ENCODE measurements around the gene FADS3.
A peak's percentile ranks its signal among the peaks of the same experiment; 100 is the strongest.

The FADS3 gene

DNA sequence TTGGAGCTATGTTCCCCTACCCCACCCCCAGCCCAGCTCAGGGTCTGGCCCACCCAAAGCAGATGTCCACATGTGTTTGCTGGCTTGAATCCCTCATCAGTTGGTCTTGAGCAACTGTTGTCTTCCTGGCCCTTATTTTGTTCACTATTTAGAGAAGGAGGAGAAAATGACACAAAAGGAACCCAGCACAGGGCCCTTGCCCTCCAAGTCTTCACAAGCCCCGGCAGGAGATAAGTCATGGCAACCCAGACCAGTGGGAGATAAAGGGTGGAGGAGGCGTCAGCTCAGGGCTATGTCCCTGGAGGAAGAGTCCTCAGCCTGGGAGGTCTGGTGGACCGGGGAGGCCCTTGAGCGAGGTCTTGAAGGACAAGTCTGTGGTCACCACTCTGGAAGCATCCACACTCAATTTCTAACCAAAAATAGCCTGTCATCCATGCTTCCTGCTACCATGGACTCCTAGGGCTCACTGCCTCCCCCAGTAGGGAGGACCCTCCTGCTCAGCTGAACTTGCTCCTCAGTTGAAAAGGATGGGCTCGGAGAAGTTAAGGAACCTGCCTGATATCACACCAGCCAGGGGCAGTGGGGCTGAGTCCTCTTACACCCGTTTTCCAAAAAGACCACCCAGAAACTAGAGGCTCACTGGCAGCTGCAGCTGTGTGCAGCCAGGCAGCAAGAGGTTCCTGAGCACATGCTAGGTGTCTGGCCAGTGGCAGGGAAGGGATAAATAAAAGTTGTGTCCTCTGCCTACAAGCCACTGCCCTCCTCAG lies 27.8 kb upstream of the FADS3 start:
- H3K27ac Mint-ChIP-seq = no peak overlapping the region
- peaks cover 0 to 6% of the 10 kb centered on the region in 2 donors for H3K36me3 Mint-ChIP-seq
- no peak for DNase-seq
- H3K27me3 Mint-ChIP-seq = peaks cover 61 to 73% of the 10 kb centered on the region in 2 donors
- no peak overlapping the region for H3K4me3 Mint-ChIP-seq
- peaks cover 6 to 14% of the 10 kb centered on the region in 2 donors for H3K4me1 Mint-ChIP-seq
- ATAC-seq (replicated peaks) = no peak
- H3K9me3 Mint-ChIP-seq = no peaks in the 10 kb centered on the region

GRCh38 chr11:61918251-61918937 lies 27.0 kb upstream of the FADS3 start:
- no peaks in the 10 kb centered on the region for H3K9me3 Mint-ChIP-seq
- peaks cover 0 to 6% of the 10 kb centered on the region in 2 donors for H3K36me3 Mint-ChIP-seq
- H3K27me3 Mint-ChIP-seq = peaks cover 60 to 72% of the 10 kb centered on the region in 2 donors
- H3K4me3 Mint-ChIP-seq = peak overlapping the region; percentile 82 to 86
- no peak overlapping the region for H3K27ac Mint-ChIP-seq
- peaks cover 6 to 14% of the 10 kb centered on the region in 2 donors for H3K4me1 Mint-ChIP-seq
- ATAC-seq (replicated peaks) (no peak), DNase-seq (no peak)

- no peak for DNase-seq
- Mint-ChIP-seq H3K4me1 (peaks cover 7 to 20% of the 10 kb centered on the region in 2 donors), H3K36me3 (peaks cover 0 to 6% of the 10 kb centered on the region in 2 donors), H3K9me3 (no peaks in the 10 kb centered on the region), H3K27ac (peak within 1 kb of the TSS; percentile 57), H3K27me3 (peaks cover 63 to 65% of the 10 kb centered on the region in 2 donors), H3K4me3 (peak within 1 kb of the TSS; percentile 82 to 86)
- peak; percentile 41 to 44 for ATAC-seq (replicated peaks)
Observed at GRCh38 chr11:61917334-61918109, 26.2 kb upstream of the FADS3 start, which contains the start of gene RAB3IL1. RAB3IL1 (minus strand) TSS chr11:61917566; CDS start chr11:61917367, 199 bp downstream.

DNA sequence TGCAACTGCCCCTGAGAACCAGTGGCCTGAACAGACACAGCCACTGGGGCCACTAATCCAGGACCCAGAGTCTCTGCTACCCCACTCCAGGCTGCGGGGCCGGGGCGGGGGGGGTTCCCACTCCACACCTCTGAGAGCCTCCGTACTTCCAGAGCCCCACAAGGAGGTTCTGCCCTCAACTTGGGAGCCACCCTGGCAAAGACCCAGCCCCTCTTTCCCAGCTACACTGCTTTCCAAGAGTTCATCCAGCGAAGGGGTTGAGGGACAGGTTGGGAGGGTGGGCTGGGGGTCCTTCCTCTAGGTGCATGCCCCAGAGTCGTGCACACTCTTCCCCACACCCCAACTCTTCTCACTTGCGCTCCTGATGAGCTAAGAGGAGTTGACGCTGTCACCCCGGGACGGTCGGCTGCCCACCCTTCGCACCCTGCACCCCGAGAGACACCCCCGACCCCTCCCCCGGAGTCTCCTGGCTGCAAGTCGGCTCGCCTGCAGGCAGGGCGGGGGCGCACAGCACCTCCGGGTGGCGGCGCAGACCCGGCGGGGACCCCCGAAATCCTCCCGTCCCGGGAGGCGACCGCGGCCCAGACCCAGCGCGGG lies 25.5 kb upstream of the FADS3 start:
- H3K27ac Mint-ChIP-seq = no peak overlapping the region
- no peaks in the 10 kb centered on the region for H3K9me3 Mint-ChIP-seq
- DNase-seq (no peak), ATAC-seq (replicated peaks) (peak; percentile 19 to 42)
- H3K4me1 Mint-ChIP-seq = peaks cover 10 to 25% of the 10 kb centered on the region in 2 donors
- H3K4me3 Mint-ChIP-seq = peak overlapping the region; percentile 6 to 27
- peaks cover 0 to 6% of the 10 kb centered on the region in 2 donors for H3K36me3 Mint-ChIP-seq
- peaks cover 65 to 66% of the 10 kb centered on the region in 2 donors for H3K27me3 Mint-ChIP-seq

DNA sequence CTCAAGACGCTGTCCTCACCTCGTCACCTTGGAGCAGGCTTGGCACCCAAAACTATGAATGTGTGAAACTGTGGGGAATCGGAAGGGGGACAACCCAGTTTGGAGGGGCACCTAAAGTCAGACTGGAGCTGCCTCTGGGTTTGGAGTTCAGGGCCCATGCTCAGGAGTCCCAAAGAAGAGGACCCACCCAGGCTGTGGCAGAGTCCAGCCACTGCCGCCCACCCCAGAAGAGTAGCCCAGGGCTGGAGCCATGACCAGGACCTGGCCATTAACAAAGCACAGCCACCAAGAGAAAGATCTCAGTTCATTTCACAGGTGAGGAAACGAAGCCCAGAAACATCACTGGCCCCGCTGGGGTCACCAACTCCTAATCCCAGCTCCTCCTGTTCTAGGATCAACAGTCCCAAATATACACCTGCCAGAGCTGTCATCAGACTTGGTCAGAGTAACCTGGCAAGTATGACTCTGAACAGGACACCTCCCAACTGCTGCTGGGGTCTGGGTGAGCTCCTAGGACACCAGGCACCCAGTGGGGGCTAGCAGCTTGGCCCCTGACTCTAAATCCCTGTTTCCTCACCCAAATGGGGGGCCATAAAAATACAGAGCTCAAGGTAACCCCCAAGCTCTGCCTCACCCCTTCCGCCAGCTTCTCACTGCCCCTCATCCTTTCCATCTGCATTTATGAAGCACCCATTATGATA lies 23.3 kb upstream of the FADS3 start:
- Mint-ChIP-seq H3K36me3 (peaks cover 0 to 6% of the 10 kb centered on the region in 2 donors), H3K27me3 (peaks cover 50 to 52% of the 10 kb centered on the region in 2 donors), H3K27ac (no peak overlapping the region), H3K4me1 (peaks cover 10 to 29% of the 10 kb centered on the region in 2 donors), H3K9me3 (no peaks in the 10 kb centered on the region), H3K4me3 (no peak overlapping the region)
- DNase-seq = no peak
- no peak for ATAC-seq (replicated peaks)

DNA sequence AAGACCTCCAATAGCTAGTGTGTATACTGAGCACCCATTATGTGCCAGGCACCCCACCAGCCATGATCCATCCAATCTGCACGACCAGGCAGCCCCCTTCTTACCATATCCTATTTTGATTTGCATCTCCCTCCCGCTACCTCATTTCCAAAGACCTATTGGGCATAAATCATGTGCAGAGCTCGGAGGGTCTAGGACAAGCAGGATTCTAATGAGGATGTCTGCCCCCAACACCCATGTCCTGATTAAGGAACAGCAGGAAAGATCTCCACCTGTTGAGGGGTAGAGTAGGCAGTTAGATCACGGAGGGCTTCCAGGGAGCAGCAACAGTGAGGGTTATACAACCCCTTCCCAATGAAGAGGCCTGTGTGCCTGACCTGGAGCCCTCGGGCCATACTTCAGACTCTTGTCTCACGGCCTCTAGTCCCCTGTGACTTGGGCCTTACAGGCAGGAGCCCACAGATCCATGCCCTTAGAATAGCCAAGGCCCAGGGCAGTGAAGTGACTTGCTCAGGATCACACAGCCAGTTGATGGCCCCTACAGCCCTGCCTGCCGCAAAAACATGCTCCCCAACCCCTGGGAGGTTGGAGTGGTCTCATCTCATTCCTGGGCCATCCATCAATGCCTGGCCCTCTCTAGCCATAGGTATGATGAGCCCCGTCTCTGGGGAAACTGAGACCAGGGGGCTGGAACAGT lies 22.5 kb upstream of the FADS3 start:
- no peaks in the 10 kb centered on the region for H3K9me3 Mint-ChIP-seq
- H3K4me1 Mint-ChIP-seq = peaks cover 10 to 29% of the 10 kb centered on the region in 2 donors
- H3K4me3 Mint-ChIP-seq = no peak overlapping the region
- peaks cover 0 to 6% of the 10 kb centered on the region in 2 donors for H3K36me3 Mint-ChIP-seq
- ATAC-seq (replicated peaks) = no peak
- H3K27ac Mint-ChIP-seq = no peak overlapping the region
- DNase-seq = no peak
- H3K27me3 Mint-ChIP-seq = peaks cover 42 to 47% of the 10 kb centered on the region in 2 donors

GRCh38 chr11:61912991-61913698 lies 21.8 kb upstream of the FADS3 start:
- Mint-ChIP-seq H3K36me3 (peaks cover 0 to 3% of the 10 kb centered on the region in 2 donors), H3K4me3 (no peak overlapping the region), H3K27me3 (peaks cover 35 to 40% of the 10 kb centered on the region in 2 donors), H3K27ac (no peak overlapping the region), H3K4me1 (peaks cover 10 to 27% of the 10 kb centered on the region in 2 donors), H3K9me3 (no peaks in the 10 kb centered on the region)
- DNase-seq (no peak), ATAC-seq (replicated peaks) (no peak)

DNA sequence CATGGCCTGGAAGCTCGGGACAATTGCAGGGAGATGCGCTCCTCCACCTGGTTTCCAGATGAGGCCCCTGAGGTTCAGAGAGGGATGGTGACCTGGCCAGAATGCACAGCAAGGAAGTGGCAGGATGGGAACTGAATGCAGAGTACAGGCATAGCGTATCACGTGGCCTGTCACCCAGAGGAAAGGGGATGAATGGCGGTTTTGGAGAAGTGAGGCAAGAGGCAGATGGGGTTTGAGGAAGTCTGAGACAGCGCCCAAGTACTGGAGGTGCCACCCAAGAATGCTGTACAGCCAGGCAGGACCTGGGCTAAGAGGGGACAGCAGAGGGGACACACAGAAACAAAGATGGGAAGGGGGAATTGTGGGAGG lies 21.2 kb upstream of the FADS3 start:
- H3K4me3 Mint-ChIP-seq = no peak overlapping the region
- H3K9me3 Mint-ChIP-seq = no peaks in the 10 kb centered on the region
- ATAC-seq (replicated peaks) (peak; percentile 44 to 58), DNase-seq (no peak)
- H3K4me1 Mint-ChIP-seq = peaks cover 4 to 20% of the 10 kb centered on the region in 2 donors
- no peaks in the 10 kb centered on the region for H3K36me3 Mint-ChIP-seq
- H3K27me3 Mint-ChIP-seq = peaks cover 29 to 34% of the 10 kb centered on the region in 2 donors
- no peak overlapping the region for H3K27ac Mint-ChIP-seq

GRCh38 chr11:61911701-61912529 lies 20.6 kb upstream of the FADS3 start:
- H3K4me1 Mint-ChIP-seq = peaks cover 7 to 20% of the 10 kb centered on the region in 2 donors
- no peak for DNase-seq
- H3K27me3 Mint-ChIP-seq = peaks cover 27 to 32% of the 10 kb centered on the region in 2 donors
- H3K4me3 Mint-ChIP-seq = no peak overlapping the region
- H3K36me3 Mint-ChIP-seq = no peaks in the 10 kb centered on the region
- no peak for ATAC-seq (replicated peaks)
- H3K27ac Mint-ChIP-seq = no peak overlapping the region
- H3K9me3 Mint-ChIP-seq = no peaks in the 10 kb centered on the region

- ATAC-seq (replicated peaks) = no peak
- Mint-ChIP-seq H3K4me1 (peaks cover 11 to 20% of the 10 kb centered on the region in 2 donors), H3K36me3 (no peaks in the 10 kb centered on the region)
Observed at GRCh38 chr11:61911128-61911700, 19.9 kb upstream of the FADS3 start.

DNA sequence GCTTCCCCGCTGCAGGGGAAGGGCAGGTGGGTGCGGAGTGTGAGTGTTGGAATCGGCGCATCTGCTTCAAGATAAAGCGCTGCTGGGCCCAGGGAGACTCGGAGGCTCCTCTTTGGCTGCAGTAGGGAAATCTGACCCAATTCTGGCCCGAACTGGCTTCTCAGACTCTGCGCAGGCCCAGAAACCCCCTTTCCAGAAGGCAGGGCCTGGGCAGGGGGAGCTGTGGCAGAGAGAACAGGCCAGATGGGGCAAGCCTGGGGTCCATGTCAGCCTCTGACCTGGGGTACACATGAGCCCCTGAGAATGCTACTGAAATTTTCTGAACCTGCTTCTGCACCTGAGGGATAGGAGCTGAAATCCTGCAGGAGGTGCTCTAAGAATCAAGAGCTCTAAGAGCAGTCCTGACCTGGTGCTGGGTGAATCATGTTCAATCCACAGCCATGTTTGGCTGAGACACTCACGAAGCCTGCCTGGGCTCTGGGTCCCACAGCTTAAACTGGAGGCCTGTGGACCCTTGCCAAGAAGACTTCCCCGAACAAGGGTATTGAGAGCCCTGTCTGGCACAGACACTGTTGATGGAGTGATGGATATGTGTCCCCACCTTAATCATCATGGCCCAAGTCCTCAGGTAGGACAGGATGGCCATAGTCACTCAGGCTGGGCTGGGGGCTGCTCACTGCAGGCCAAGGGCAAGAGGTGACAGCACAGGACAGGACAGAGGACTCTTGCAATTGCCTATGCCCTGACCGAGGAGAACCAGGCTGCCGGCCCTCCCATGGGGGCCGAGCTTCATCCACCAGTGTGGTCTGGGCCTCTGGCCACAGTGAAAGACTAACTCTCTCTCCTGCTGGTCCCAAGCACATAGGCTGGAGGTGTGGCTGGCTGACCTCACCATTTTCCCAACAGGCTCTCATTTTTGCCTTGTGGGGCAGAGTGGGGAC lies 19.1 kb upstream of the FADS3 start:
- no peaks in the 10 kb centered on the region for H3K9me3 Mint-ChIP-seq
- no peak overlapping the region for H3K27ac Mint-ChIP-seq
- H3K4me1 Mint-ChIP-seq = peaks cover 11 to 20% of the 10 kb centered on the region in 2 donors
- no peaks in the 10 kb centered on the region for H3K36me3 Mint-ChIP-seq
- no peak overlapping the region for H3K4me3 Mint-ChIP-seq
- peaks cover 13 to 22% of the 10 kb centered on the region in 2 donors for H3K27me3 Mint-ChIP-seq
- no peak for DNase-seq
- no peak for ATAC-seq (replicated peaks)

More at GRCh38 chr11:61911128-61911700, 19.9 kb upstream of the FADS3 start:
- no peak overlapping the region for H3K4me3 Mint-ChIP-seq
- H3K27me3 Mint-ChIP-seq = peaks cover 20 to 25% of the 10 kb centered on the region in 2 donors
- H3K9me3 Mint-ChIP-seq = no peaks in the 10 kb centered on the region
- DNase-seq = no peak
- H3K27ac Mint-ChIP-seq = no peak overlapping the region
